GM12878 (cell line): ENCODE measurements around the gene NPAS2. TPM values are rescaled to one million over a fixed set of nuclear protein-coding genes. Genes with fewer than 3 reads are reported as not detected.

Experiments used
- ATAC-seq: fragments of 200-7000 bp; cut with Tn5 transposase; 3 replicates; pipeline ENCODE4 v1.9.1; 2020; ENCODE audit warnings: mild to moderate bottlenecking, moderate library complexity
- BruUV-seq: library from RNA; stranded (reverse); fragments of 400-500 nt; replicated peaks from 2 replicates; lab custom pipeline; 2021; lab: Mats Ljungman, UMichigan
- CTCF ChIA-PET: fragments of 300-600 bp; sonication (Branson Sonifier 250); formaldehyde crosslinking; extraction: SDS; loops from one replicate; lab custom pipeline; 2021; ENCODE audit warnings: inconsistent platforms; lab: Yijun Ruan, JAX
- POLR2A ChIA-PET: fragments of 350-600 bp; formaldehyde crosslinking; extraction: SDS; loops from one replicate; lab custom pipeline; 2021; ENCODE audit warnings: inconsistent platforms; lab: Charles Lee
- RAD21 ChIA-PET: fragments of 300-600 bp; sonication (Branson Sonifier 250); formaldehyde crosslinking; loops from one replicate; lab custom pipeline; 2023; ENCODE audit warnings: antibody characterized with exemption; ENCODE audit not compliant: unreplicated experiment; lab: Charles Lee
- SMC1A ChIA-PET: fragments of 300-600 bp; sonication (Branson Sonifier 250); formaldehyde crosslinking; loops from one replicate; lab custom pipeline; 2023; ENCODE audit not compliant: unreplicated experiment, uncharacterized antibody; lab: Charles Lee
- DNase-seq: peaks from one replicate; pipeline ENCODE4 v3.0.0-alpha.2; 2011; ENCODE audit warnings: low read depth, low spot score
- FAIRE-seq: peaks from 3 replicates; lab custom pipeline; 2011; peaks lifted over from hg19 to GRCh38; lab: Jason Lieb, UNC
- H2AFZ ChIP-seq: 2 replicates; pipeline ENCODE4 v1.6.0; 2011; ENCODE audit warnings: low read depth, low read length, control low read depth; ENCODE audit not compliant: control insufficient read depth
- H3K27ac ChIP-seq: 2 replicates; pipeline ENCODE4 v1.5.1; 2011; ENCODE audit warnings: control low read depth; ENCODE audit not compliant: control insufficient read depth, insufficient read depth
- H3K27me3 ChIP-seq, 2 experiments: replicated peaks in 1 of 2; 2 replicates each; pipeline versions ENCODE4 v1.6.0 to v1.6.1; 2011; ENCODE audit warnings: low read length in 1 of 2; ENCODE audit not compliant: control insufficient read depth in 2 of 2, insufficient read depth in 2 of 2
- H3K36me3 ChIP-seq, 2 experiments: 2 replicates each; pipeline ENCODE4 v1.5.1; 2011; ENCODE audit warnings: low read length in 1 of 2; ENCODE audit not compliant: control insufficient read depth in 2 of 2, insufficient read depth in 2 of 2
- H3K4me1 ChIP-seq: 2 replicates; pipeline ENCODE4 v1.6.1; 2011; ENCODE audit warnings: mild to moderate bottlenecking, low read length, moderate library complexity, mixed read lengths; ENCODE audit not compliant: control insufficient read depth, insufficient read depth
- H3K4me2 ChIP-seq: 2 replicates; pipeline ENCODE4 v1.6.0; 2011; ENCODE audit warnings: control low read depth; ENCODE audit not compliant: control insufficient read depth, insufficient read depth
- H3K4me3 ChIP-seq: fragments of 200-600 bp; sonication (generic); 2 replicates; pipeline ENCODE4 v1.5.1; 2016
- H3K79me2 ChIP-seq: 2 replicates; pipeline ENCODE4 v1.6.0; 2011; ENCODE audit warnings: low read length; ENCODE audit not compliant: control insufficient read depth, insufficient read depth
- H3K9ac ChIP-seq: 2 replicates; pipeline ENCODE4 v1.8.0; 2011; ENCODE audit warnings: low read length, control low read depth, mixed read lengths; ENCODE audit not compliant: control insufficient read depth, insufficient read depth
- H3K9me3 ChIP-seq: replicated peaks from 3 replicates; pipeline ENCODE4 v1.5.1; 2011; ENCODE audit warnings: mild to moderate bottlenecking, low read length; ENCODE audit not compliant: control insufficient read depth, insufficient read depth
- H4K20me1 ChIP-seq: 2 replicates; pipeline ENCODE4 v1.6.0; 2011; ENCODE audit not compliant: control insufficient read depth, insufficient read depth
- BCL11A ChIP-seq: IDR thresholded peaks from 2 replicates; pipeline ENCODE4 v1.6.1; 2011; ENCODE audit warnings: low read depth, low read length
- BRCA1 ChIP-seq: IDR thresholded peaks from 2 replicates; pipeline ENCODE4 v1.6.1; 2011; ENCODE audit warnings: low read depth, low read length, improper control_type of control experiment
- CBX5 ChIP-seq: sonication (generic); IDR thresholded peaks from 2 replicates; pipeline ENCODE4 v1.6.1; 2016; ENCODE audit warnings: low read depth, moderate library complexity, mild to moderate bottlenecking, inconsistent platforms
- FOXM1 ChIP-seq: IDR thresholded peaks from 2 replicates; pipeline ENCODE4 v1.6.1; 2012; ENCODE audit warnings: low read depth, mild to moderate bottlenecking, inconsistent platforms, low read length, moderate library complexity
- KAT2A ChIP-seq: conservative IDR thresholded peaks from 2 replicates; pipeline ENCODE4 v1.6.1; 2011; ENCODE audit warnings: low read depth, low read length; ENCODE audit not compliant: control insufficient read depth
- NFYA ChIP-seq: IDR thresholded peaks from 2 replicates; pipeline ENCODE4 v1.6.1; 2011; ENCODE audit warnings: low read depth, mild to moderate bottlenecking, low read length, improper control_type of control experiment, borderline replicate concordance
- RCOR1 ChIP-seq: conservative IDR thresholded peaks from 2 replicates; pipeline ENCODE4 v1.6.1; 2012; ENCODE audit warnings: low read depth, low read length, improper control_type of control experiment
- SPI1 ChIP-seq: IDR thresholded peaks from 2 replicates; pipeline ENCODE4 v1.6.1; 2011; ENCODE audit warnings: low read depth, mild to moderate bottlenecking, low read length, moderate library complexity, borderline replicate concordance; ENCODE audit not compliant: insufficient read depth
- WRNIP1 ChIP-seq: IDR thresholded peaks from 2 replicates; pipeline ENCODE4 v1.6.1; 2011; ENCODE audit warnings: low read depth, low read length, improper control_type of control experiment, borderline replicate concordance
- WGBS: methylation state at CpG from one replicate; pipeline ENCODE4 v1.1.6; 2016; ENCODE audit warnings: low lambda C conversion rate; ENCODE audit not compliant: insufficient replicate concordance, insufficient coverage; ENCODE audit errors: missing lambda C conversion rate; 5-methylcytosine and 5-hydroxymethylcytosine counted together
- in situ Hi-C: fragments of 300-500 bp; cut with MboI; formaldehyde crosslinking; loops from 9 replicates; pipeline ENCODE4 v1.14.3; 2018; ENCODE audit warnings: mixed read lengths
- intact Hi-C: fragments of 100-400 bp; cut with micrococcal nuclease; formaldehyde crosslinking; loops from one replicate; pipeline ENCODE4 v1.14.2; 2022; ENCODE audit not compliant: unreplicated experiment
- polyA plus RNA-seq, 11 experiments: library from polyadenylated mRNA; depleted of rRNA in 4 of 11; unstranded in 6 of 11; stranded (reverse) in 5 of 11; fragments of >200 nt; fragmentation: Nextera tagmentation in 4 of 11; fragmentation: Illumina TruSeq in 1 of 11; extraction: Ambion mirVana in 4 of 11; extraction: Trizol in 1 of 11; gene quantifications; 1 replicate in 1 of 11; 2 replicates in 10 of 11; pipeline versions ENCODE4 v1.2.1 to v1.2.3, GENCODE V29; 2011 to 2016; ENCODE audit warnings: inconsistent platforms in 2 of 11, missing spikeins in 2 of 11, low read depth in 1 of 11
- total RNA-seq, 4 experiments: library from RNA; depleted of rRNA in 3 of 4; stranded (reverse); fragments of >200 nt in 3 of 4; fragmentation: Illumina TruSeq in 1 of 4; extraction: Trizol in 1 of 4; gene quantifications; 2 replicates each; pipeline versions ENCODE4 v1.2.1 to v1.2.3, GENCODE V29; 2013 to 2021
- TF ChIP-seq, protein P1 (sequence below), 3 experiments: IDR thresholded peaks in 2 of 3; conservative IDR thresholded peaks in 1 of 3; 2 replicates each; pipeline ENCODE4 v1.5.1; 2011; ENCODE audit warnings: low read depth in 3 of 3, low read length in 3 of 3, mild to moderate bottlenecking in 3 of 3, control low read depth in 2 of 3, moderate library complexity in 2 of 3, inconsistent platforms in 1 of 3, mixed read lengths in 1 of 3; ENCODE audit not compliant: control insufficient read depth in 2 of 3, insufficient read depth in 1 of 3; ENCODE audit errors: extremely low read depth in 1 of 3
- TF ChIP-seq, protein P2 (sequence below): fragments of 450-650 bp; IDR thresholded peaks from 2 replicates; pipeline ENCODE4 v1.6.1; 2017; ENCODE audit warnings: low read depth, mild to moderate bottlenecking, moderate library complexity
- TF ChIP-seq, protein P3 (sequence below): fragments of 150-350 bp; IDR thresholded peaks from 2 replicates; pipeline ENCODE4 v1.6.1; 2014; ENCODE audit warnings: mild to moderate bottlenecking, low read depth, low read length

NPAS2 gene
- total and polyA plus RNA-seq, 10 of the 15 experiments (the other 5 are each of a cell fraction or from before 2014, with no cell fraction given), result 0.08 TPM; not detected in 9

DNA sequence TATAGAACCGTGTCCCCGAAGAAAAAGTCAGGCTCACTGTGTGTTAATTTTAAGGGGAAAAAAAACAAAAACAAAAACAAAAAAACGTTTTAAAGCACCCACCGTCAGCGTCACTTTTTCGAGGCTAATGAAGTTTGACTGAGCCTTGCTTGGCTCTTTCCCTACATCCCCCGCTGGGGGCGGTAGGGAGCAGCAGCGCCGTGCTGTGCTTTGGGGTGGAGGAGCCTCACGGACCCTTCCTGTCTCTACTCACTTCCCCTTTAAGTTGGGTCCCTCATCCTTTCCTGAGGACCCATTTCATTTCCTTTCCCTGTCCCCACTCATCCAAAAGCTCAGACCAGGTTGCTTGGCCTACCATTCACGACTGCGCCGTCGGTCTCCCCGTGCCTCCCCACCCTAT lies 99.4 kb downstream of the NPAS2 start:
- Histone ChIP-seq H4K20me1 (no peaks in the 10 kb centered on the region), H3K4me3 (no peak overlapping the region), H3K4me1 (no peaks in the 10 kb centered on the region), H3K36me3 (no peaks in the 10 kb centered on the region), H3K79me2 (no peaks in the 10 kb centered on the region), H3K9ac (no peak overlapping the region), H3K27ac (no peak overlapping the region), H3K4me2 (no peak overlapping the region), H2AFZ (no peak overlapping the region), H3K9me3 (no peaks in the 10 kb centered on the region), H3K27me3 (no peaks in the 10 kb centered on the region; a peak in 2 of 4 replicates)
- SMC1A ChIA-PET, result no interaction called here
- 66% methylated on average over 16 of the region's 16 CpGs for WGBS
- DNase-seq, result no peak
- TF ChIP-seq KAT2A, result no peak
- TF ChIP-seq SPI1, result peak; percentile 10; the same call in 1 of the 2 replicates
- TF ChIP-seq, protein P1, sequence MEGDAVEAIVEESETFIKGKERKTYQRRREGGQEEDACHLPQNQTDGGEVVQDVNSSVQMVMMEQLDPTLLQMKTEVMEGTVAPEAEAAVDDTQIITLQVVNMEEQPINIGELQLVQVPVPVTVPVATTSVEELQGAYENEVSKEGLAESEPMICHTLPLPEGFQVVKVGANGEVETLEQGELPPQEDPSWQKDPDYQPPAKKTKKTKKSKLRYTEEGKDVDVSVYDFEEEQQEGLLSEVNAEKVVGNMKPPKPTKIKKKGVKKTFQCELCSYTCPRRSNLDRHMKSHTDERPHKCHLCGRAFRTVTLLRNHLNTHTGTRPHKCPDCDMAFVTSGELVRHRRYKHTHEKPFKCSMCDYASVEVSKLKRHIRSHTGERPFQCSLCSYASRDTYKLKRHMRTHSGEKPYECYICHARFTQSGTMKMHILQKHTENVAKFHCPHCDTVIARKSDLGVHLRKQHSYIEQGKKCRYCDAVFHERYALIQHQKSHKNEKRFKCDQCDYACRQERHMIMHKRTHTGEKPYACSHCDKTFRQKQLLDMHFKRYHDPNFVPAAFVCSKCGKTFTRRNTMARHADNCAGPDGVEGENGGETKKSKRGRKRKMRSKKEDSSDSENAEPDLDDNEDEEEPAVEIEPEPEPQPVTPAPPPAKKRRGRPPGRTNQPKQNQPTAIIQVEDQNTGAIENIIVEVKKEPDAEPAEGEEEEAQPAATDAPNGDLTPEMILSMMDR (IDR thresholded peaks at IDR 0.05 in 2 of 3, conservative IDR thresholded peaks at IDR 0.05 in 1 of 3; ENCODE audit: control insufficient read depth in 2 of 3, extremely low read depth in 1 of 3, insufficient read depth in 1 of 3, low read depth in 3 of 3, low read length in 3 of 3), result peak; percentile 16 to 66 (median 45); a peak in 5 of 6 replicates
- in situ Hi-C loops, result no loop called here
- peak; percentile 57 for ATAC-seq
- intact Hi-C loops, result loop anchor here (2.0 kb wide), 1 partner anchor 65 kb away; no protein-coding TSS in a partner anchor
- no TSS peak for BruUV-seq
- no peak for FAIRE-seq
- CTCF ChIA-PET, result interaction anchor here (0.6 kb wide), 1 partner anchor 106 kb away, joined by 3 read pairs; no protein-coding TSS in a partner anchor
- POLR2A ChIA-PET, result no interaction called here
- RAD21 ChIA-PET, result no interaction called here

DNA sequence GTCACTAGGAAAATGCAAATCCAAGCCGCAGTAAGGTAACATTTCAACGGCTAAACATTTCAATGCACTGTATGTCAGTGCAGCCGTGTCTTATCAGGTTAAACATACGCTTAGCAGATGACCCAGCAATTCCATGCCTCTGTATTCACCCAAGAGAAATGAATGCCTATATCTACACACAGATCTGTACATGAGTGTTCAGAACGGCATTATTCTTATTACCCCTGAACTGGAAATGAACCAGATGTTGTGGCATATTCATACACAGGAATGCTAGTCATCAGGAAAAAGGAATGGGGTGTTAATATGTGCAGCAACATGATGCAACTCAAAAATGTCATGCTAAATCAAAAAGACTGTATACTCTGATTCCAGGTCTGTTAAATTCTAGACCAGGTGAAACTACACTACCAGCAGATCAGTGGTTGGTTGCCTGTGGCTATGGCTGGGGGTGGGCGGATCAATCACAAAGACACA lies 101.8 kb downstream of the NPAS2 start:
- H3K27me3 ChIP-seq, result no peaks in the 10 kb centered on the region; a peak in 1 of 4 replicates
- H3K79me2 ChIP-seq, result no peaks in the 10 kb centered on the region
- H4K20me1 ChIP-seq, result no peaks in the 10 kb centered on the region
- ChIA-PET POLR2A (no interaction called here), CTCF (no interaction called here), RAD21 (no interaction called here), SMC1A (no interaction called here)
- no peaks in the 10 kb centered on the region for H3K4me1 ChIP-seq
- no TSS peak for BruUV-seq
- intact Hi-C loops (no loop called here), in situ Hi-C loops (no loop called here)
- FAIRE-seq (no peak), ATAC-seq (no peak), DNase-seq (no peak)
- no peak overlapping the region for H3K27ac ChIP-seq
- H3K36me3 ChIP-seq, result no peaks in the 10 kb centered on the region
- H3K4me3 ChIP-seq, result no peak overlapping the region
- H3K9ac ChIP-seq, result no peak overlapping the region
- H3K4me2 ChIP-seq, result no peak overlapping the region
- 68% methylated on average over 6 of the region's 6 CpGs for WGBS
- H3K9me3 ChIP-seq, result no peaks in the 10 kb centered on the region
- no peak overlapping the region for H2AFZ ChIP-seq
- TF ChIP-seq, protein P2, sequence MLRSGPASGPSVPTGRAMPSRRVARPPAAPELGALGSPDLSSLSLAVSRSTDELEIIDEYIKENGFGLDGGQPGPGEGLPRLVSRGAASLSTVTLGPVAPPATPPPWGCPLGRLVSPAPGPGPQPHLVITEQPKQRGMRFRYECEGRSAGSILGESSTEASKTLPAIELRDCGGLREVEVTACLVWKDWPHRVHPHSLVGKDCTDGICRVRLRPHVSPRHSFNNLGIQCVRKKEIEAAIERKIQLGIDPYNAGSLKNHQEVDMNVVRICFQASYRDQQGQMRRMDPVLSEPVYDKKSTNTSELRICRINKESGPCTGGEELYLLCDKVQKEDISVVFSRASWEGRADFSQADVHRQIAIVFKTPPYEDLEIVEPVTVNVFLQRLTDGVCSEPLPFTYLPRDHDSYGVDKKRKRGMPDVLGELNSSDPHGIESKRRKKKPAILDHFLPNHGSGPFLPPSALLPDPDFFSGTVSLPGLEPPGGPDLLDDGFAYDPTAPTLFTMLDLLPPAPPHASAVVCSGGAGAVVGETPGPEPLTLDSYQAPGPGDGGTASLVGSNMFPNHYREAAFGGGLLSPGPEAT, result no peak
- TF ChIP-seq, protein P3, sequence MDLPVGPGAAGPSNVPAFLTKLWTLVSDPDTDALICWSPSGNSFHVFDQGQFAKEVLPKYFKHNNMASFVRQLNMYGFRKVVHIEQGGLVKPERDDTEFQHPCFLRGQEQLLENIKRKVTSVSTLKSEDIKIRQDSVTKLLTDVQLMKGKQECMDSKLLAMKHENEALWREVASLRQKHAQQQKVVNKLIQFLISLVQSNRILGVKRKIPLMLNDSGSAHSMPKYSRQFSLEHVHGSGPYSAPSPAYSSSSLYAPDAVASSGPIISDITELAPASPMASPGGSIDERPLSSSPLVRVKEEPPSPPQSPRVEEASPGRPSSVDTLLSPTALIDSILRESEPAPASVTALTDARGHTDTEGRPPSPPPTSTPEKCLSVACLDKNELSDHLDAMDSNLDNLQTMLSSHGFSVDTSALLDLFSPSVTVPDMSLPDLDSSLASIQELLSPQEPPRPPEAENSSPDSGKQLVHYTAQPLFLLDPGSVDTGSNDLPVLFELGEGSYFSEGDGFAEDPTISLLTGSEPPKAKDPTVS, result no peak
- no peak for TF ChIP-seq BRCA1
- TF ChIP-seq RCOR1, result no peak
- no peak for TF ChIP-seq FOXM1
- no peak for TF ChIP-seq NFYA
- no peak for TF ChIP-seq BCL11A
- no peak for TF ChIP-seq WRNIP1
- TF ChIP-seq CBX5, result no peak
